ENCODE measurements around the gene SMOC2. TPM values are rescaled to one million over a fixed set of nuclear protein-coding genes. Genes with fewer than 3 reads are reported as not detected.

SMOC2 gene
- total and polyA plus RNA-seq, 2 of the 4 experiments (the other 2 are of a cell fraction): not detected

DNA sequence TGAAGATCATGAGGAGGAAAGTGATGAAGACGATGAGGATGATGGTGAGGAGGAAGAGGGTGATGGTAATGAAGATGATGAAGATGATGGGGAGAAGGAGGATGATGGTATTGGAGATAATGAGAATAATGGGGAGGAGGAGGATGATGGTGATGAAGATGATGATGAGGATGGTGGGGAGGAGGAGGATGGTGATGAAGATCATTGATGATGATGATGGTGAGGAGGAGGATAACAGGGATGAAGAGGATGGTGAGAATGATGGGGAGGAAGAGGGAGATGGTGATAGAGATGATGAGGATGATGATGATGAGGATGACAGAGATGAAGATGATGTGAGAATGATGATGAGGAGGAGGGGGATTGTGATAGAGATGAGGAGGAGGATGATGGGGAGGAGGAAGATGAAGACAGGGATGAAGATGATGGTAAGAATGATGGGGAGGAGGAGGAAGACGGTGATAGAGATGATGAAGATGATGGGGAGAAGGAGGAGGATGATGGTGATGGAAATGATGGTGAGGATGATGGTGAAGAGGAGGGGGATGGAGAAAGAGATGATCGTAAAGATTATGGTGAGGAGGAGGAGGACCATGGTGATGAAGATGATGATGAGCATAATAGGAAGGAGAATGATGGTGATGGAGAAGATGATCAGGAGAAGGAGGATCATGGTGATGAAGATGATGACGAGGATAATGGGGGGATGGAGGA is 273.7 kb downstream of the SMOC2 start:
- in situ Hi-C loops (cut with MboI; ENCODE audit: low sequenced_read_pairs) (no loop called here), intact Hi-C loops (cut with micrococcal nuclease) (no loop called here), dilution Hi-C loops (cut with HindIII; ENCODE audit: low sequenced_read_pairs, unreplicated experiment) (no loop called here)
- H2BK120ac ChIP-seq (ENCODE audit: low read depth, low read length): no peak overlapping the region
- no peak overlapping the region for H4K8ac ChIP-seq (ENCODE audit: low read depth in 2 of 2, low read length in 2 of 2)
- no peak overlapping the region for H2AFZ ChIP-seq (replicated peaks; ENCODE audit: low read length, poor library complexity)
- H3K9ac ChIP-seq (ENCODE audit: low read depth, low read length): no peak overlapping the region
- no peak overlapping the region for H3K4me2 ChIP-seq (ENCODE audit: low read depth, low read length)
- H3K14ac ChIP-seq (replicated peaks; ENCODE audit: low read depth, low read length): no peak overlapping the region
- H2BK5ac ChIP-seq (ENCODE audit: low read depth, low read length, poor library complexity, severe bottlenecking): peak overlapping the region; percentile 39
- H3K23ac ChIP-seq (ENCODE audit: low read depth, low read length): no peak overlapping the region
- CTCF ChIA-PET: no interaction called here
- WGBS, 2 experiments (ENCODE audit: extremely low coverage in 2 of 2, insufficient read length in 1 of 2): 47 to 100% methylated on average over 4 of the region's 4 CpGs
- POLR2A ChIA-PET (ENCODE audit: unreplicated experiment): no interaction called here
- no peak overlapping the region for H4K5ac ChIP-seq (ENCODE audit: low read depth, low read length)
- no peak overlapping the region for H2AK9ac ChIP-seq (replicated peaks; ENCODE audit: low read depth, low read length, poor library complexity)
- H3K27ac ChIP-seq (ENCODE audit: insufficient read depth, low read length): no peak overlapping the region
- H2BK15ac ChIP-seq (ENCODE audit: low read depth, low read length): no peak overlapping the region
- no peaks in the 10 kb centered on the region for H3K9me1 ChIP-seq (ENCODE audit: insufficient read depth, low read length)
- no peak overlapping the region for H3K4ac ChIP-seq (ENCODE audit: low read depth, low read length)
- no peaks in the 10 kb centered on the region for H3K4me1 ChIP-seq (ENCODE audit: control insufficient read depth, insufficient read depth, low read length)
- no peaks in the 10 kb centered on the region for H3K27me3 ChIP-seq (ENCODE audit: control insufficient read depth, insufficient read depth, low read length)
- no peaks in the 10 kb centered on the region for H4K20me1 ChIP-seq (ENCODE audit: insufficient read depth, low read length)
- no peaks in the 10 kb centered on the region for H3K79me1 ChIP-seq (ENCODE audit: low read depth in 1 of 2, low read length in 2 of 2)
- H3K18ac ChIP-seq (ENCODE audit: low read depth, low read length): no peak overlapping the region
- no peak overlapping the region for H3K56ac ChIP-seq (ENCODE audit: extremely low read depth, insufficient read depth, low read length)
- peaks cover 48% of the 10 kb centered on the region for H3K9me3 ChIP-seq (ENCODE audit: control insufficient read depth, insufficient read depth, low read length)
- no peak overlapping the region for H3K4me3 ChIP-seq (ENCODE audit: insufficient read depth, low read depth, low read length)
- H4K91ac ChIP-seq (ENCODE audit: insufficient read depth, low read depth, low read length): no peak overlapping the region
- H3K36me3 ChIP-seq (ENCODE audit: control insufficient read depth, insufficient read depth, low read length): no peaks in the 10 kb centered on the region
- no TSS peak for BruUV-seq (replicated peaks)
- H2BK20ac ChIP-seq (ENCODE audit: low read depth, low read length): no peak overlapping the region
- TF ChIP-seq CEBPB (IDR thresholded peaks at IDR 0.05; ENCODE audit: low read depth, low read length): no peak
- no peak for TF ChIP-seq NFE2L2 (IDR thresholded peaks at IDR 0.05; ENCODE audit: low read depth, low read length)
- TF ChIP-seq BHLHE40 (IDR thresholded peaks at IDR 0.05; ENCODE audit: low read depth, low read length): no peak
- no peak for TF ChIP-seq CHD1 (IDR thresholded peaks at IDR 0.05; ENCODE audit: low read depth, low read length)
- TF ChIP-seq, protein P1, sequence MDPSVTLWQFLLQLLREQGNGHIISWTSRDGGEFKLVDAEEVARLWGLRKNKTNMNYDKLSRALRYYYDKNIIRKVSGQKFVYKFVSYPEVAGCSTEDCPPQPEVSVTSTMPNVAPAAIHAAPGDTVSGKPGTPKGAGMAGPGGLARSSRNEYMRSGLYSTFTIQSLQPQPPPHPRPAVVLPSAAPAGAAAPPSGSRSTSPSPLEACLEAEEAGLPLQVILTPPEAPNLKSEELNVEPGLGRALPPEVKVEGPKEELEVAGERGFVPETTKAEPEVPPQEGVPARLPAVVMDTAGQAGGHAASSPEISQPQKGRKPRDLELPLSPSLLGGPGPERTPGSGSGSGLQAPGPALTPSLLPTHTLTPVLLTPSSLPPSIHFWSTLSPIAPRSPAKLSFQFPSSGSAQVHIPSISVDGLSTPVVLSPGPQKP (IDR thresholded peaks at IDR 0.05; ENCODE audit: borderline replicate concordance, low read depth, low read length): no peak
- no peak for TF ChIP-seq POLR2A (IDR thresholded peaks at IDR 0.05; ENCODE audit: low read depth, low read length)
- no peak for TF ChIP-seq CTCF (conservative IDR thresholded peaks at IDR 0.05; ENCODE audit: low read depth, low read length)
- TF ChIP-seq MAFK (IDR thresholded peaks at IDR 0.05; ENCODE audit: low read depth, low read length): no peak
- TF ChIP-seq MXI1 (IDR thresholded peaks at IDR 0.05; ENCODE audit: borderline replicate concordance, low read depth, low read length): no peak
- no peak for TF ChIP-seq RAD21 (IDR thresholded peaks at IDR 0.05; ENCODE audit: low read length)
- no peak for TF ChIP-seq FOS (IDR thresholded peaks at IDR 0.05; ENCODE audit: low read depth, low read length)
- TF ChIP-seq RCOR1 (IDR thresholded peaks at IDR 0.05; ENCODE audit: insufficient replicate concordance, low read length): no peak
- no peak for TF ChIP-seq SMC3 (IDR thresholded peaks at IDR 0.05; ENCODE audit: low read depth, low read length)
- TF ChIP-seq MAZ (IDR thresholded peaks at IDR 0.05; ENCODE audit: borderline replicate concordance, low read depth, low read length): no peak
- TF ChIP-seq USF2 (IDR thresholded peaks at IDR 0.05; ENCODE audit: low read depth, low read length): no peak
- TF ChIP-seq RFX5 (IDR thresholded peaks at IDR 0.05; ENCODE audit: low read depth, low read length): no peak
- no peak overlapping the region for H2AK5ac ChIP-seq (ENCODE audit: low read depth, low read length)
- DNase-seq (no peak), ATAC-seq (ENCODE audit: low read depth) (no peak)

All from IMR-90 (cell line).